Measurements from ENCODE around the gene TTBK1. TPM values are rescaled to one million over a fixed set of nuclear protein-coding genes. Genes with fewer than 3 reads are reported as not detected.

The TTBK1 gene
- total and polyA plus RNA-seq, 2 donors from 2014 or later: 0.26 to 0.31 TPM

DNA sequence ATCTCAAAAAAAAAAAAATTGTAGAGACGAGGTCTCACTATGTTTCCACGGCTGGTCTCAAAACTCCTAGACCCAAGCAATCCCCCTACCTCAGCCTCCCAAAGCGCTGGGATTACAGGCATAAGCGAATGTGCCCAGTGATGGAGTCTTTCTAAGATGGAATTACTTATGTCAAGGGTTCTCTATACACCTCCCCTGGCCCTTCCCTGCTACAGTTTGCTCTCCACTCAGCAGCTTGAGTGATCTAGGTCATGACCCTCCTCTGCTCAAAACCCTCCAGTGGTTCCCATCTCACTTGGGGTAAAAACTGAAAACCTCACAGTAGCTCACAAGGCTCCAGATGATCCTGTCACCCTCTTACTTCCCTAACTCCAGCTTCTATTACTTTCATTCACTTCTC is 12.2 kb upstream of the TTBK1 start:
- Histone ChIP-seq H3K27me3 (ENCODE audit: control insufficient read depth, insufficient read depth, low read length) (no peaks in the 10 kb centered on the region), H3K36me3 (ENCODE audit: control insufficient read depth in 2 of 3, insufficient read depth in 3 of 3, low read length in 3 of 3) (no peaks in the 10 kb centered on the region), H3K9me3 (ENCODE audit: control insufficient read depth in 2 of 3, insufficient read depth in 1 of 3, low read length in 3 of 3) (no peaks in the 10 kb centered on the region), H3K27ac (ENCODE audit: low read depth in 2 of 2, low read length in 2 of 2) (no peak overlapping the region), H3K4me1 (ENCODE audit: control insufficient read depth in 2 of 3, insufficient read depth in 2 of 3, low read depth in 1 of 3, low read length in 3 of 3) (peaks cover 3 to 7% (median 6%) of the 10 kb centered on the region in 3 donors), H3K4me3 (ENCODE audit: low read length in 3 of 3) (no peak overlapping the region), H3K9ac (ENCODE audit: low read length in 3 of 3) (no peak overlapping the region)
- TF ChIP-seq, protein P1, sequence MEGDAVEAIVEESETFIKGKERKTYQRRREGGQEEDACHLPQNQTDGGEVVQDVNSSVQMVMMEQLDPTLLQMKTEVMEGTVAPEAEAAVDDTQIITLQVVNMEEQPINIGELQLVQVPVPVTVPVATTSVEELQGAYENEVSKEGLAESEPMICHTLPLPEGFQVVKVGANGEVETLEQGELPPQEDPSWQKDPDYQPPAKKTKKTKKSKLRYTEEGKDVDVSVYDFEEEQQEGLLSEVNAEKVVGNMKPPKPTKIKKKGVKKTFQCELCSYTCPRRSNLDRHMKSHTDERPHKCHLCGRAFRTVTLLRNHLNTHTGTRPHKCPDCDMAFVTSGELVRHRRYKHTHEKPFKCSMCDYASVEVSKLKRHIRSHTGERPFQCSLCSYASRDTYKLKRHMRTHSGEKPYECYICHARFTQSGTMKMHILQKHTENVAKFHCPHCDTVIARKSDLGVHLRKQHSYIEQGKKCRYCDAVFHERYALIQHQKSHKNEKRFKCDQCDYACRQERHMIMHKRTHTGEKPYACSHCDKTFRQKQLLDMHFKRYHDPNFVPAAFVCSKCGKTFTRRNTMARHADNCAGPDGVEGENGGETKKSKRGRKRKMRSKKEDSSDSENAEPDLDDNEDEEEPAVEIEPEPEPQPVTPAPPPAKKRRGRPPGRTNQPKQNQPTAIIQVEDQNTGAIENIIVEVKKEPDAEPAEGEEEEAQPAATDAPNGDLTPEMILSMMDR (IDR thresholded peaks at IDR 0.05; ENCODE audit: borderline replicate concordance, extremely low read depth, insufficient read depth): no peak
- intact Hi-C loops (cut with DNase I): no loop called here
- DNase-seq (peak in 1 of 5 donors; percentile 13), FAIRE-seq (no peak)

DNA sequence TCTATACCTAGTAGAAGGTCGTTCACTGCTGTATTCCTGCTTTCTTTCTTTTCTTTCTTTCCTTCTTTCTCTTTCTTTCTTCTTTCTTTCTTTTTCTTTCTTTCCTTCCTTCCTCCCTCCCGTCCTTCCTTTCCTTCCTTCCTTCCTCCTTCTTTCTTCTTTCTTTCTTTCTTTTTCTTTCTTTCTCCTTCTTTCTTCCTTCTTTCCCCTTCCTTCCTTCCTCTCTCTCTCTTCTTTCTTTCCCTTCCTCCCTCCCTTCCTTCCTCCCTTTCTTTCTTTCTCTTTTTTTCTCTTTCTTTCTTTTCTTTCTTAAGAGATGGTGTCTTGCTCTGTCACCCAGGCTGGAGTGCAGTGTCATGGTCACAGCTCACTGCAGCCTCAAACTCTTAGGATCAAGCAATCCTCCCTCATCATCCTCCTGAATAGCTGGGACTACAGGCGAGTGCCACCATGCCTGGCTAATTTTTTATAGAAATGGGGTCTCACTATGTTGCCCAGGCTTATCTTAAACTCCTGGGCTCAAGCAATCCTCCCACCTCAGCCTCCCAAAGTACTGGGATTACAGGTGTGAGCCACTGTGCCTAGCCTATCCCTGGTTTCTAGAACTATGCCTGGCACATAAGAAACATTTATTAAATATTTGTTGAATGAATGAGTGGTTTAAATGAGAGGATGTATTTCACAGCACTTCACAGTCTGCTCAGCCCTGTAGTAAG is 11.4 kb upstream of the TTBK1 start:
- Histone ChIP-seq H3K4me3 (ENCODE audit: low read length in 3 of 3) (no peak overlapping the region), H3K9ac (ENCODE audit: low read length in 3 of 3) (no peak overlapping the region), H3K27me3 (ENCODE audit: control insufficient read depth, insufficient read depth, low read length) (no peaks in the 10 kb centered on the region), H3K9me3 (ENCODE audit: control insufficient read depth in 2 of 3, insufficient read depth in 1 of 3, low read length in 3 of 3) (no peaks in the 10 kb centered on the region), H3K4me1 (ENCODE audit: control insufficient read depth in 2 of 3, insufficient read depth in 2 of 3, low read depth in 1 of 3, low read length in 3 of 3) (peaks cover 3 to 7% (median 6%) of the 10 kb centered on the region in 3 donors), H3K36me3 (ENCODE audit: control insufficient read depth in 2 of 3, insufficient read depth in 3 of 3, low read length in 3 of 3) (no peaks in the 10 kb centered on the region), H3K27ac (ENCODE audit: low read depth in 2 of 2, low read length in 2 of 2) (no peak overlapping the region)
- intact Hi-C loops (cut with DNase I): no loop called here
- no peak for FAIRE-seq
- TF ChIP-seq, protein P1 (IDR thresholded peaks at IDR 0.05; ENCODE audit: borderline replicate concordance, extremely low read depth, insufficient read depth): no peak
- DNase-seq: no peak

DNA sequence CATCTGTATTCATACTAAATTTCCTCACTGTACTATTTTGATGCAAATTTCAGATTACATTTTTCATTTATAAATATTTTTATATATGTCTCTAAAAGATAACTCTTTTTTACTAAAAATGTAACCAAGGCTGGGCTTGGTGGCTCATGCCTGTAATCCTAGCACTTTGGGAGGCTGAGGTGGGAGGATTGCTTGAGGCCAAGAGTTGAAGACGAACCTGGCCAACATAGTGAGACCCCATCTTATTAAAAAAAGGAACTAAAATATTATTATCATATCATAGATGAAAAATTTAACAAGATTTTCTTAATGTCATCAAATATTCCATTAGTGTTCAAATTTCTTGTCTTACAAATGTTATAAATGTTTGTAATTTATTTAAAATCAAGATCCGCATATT is 7.4 kb upstream of the TTBK1 start:
- H3K27ac ChIP-seq (ENCODE audit: low read depth in 2 of 2, low read length in 2 of 2): no peak overlapping the region
- DNase-seq (no peak), FAIRE-seq (no peak)
- no peak overlapping the region for H3K9ac ChIP-seq (ENCODE audit: low read length in 3 of 3)
- no peak overlapping the region for H3K4me3 ChIP-seq (ENCODE audit: low read length in 3 of 3)
- H3K27me3 ChIP-seq (ENCODE audit: control insufficient read depth, insufficient read depth, low read length): no peaks in the 10 kb centered on the region
- intact Hi-C loops (cut with DNase I): no loop called here
- no peaks in the 10 kb centered on the region for H3K9me3 ChIP-seq (ENCODE audit: control insufficient read depth in 2 of 3, insufficient read depth in 1 of 3, low read length in 3 of 3)
- H3K36me3 ChIP-seq (ENCODE audit: control insufficient read depth in 2 of 3, insufficient read depth in 3 of 3, low read length in 3 of 3): no peaks in the 10 kb centered on the region
- H3K4me1 ChIP-seq (ENCODE audit: control insufficient read depth in 2 of 3, insufficient read depth in 2 of 3, low read depth in 1 of 3, low read length in 3 of 3): no peaks in the 10 kb centered on the region
- TF ChIP-seq, protein P1 (IDR thresholded peaks at IDR 0.05; ENCODE audit: borderline replicate concordance, extremely low read depth, insufficient read depth): no peak

Measured in kidney (tissue), 14 donors.